Epithelial cell of esophagus (primary cell): ENCODE results near the gene HS6ST1.

Experiments
- DNase-seq: peaks from one replicate; pipeline ENCODE4 v3.0.0; 2010; ENCODE audit warnings: low read depth
- H3K4me3 ChIP-seq: 2 replicates; pipeline ENCODE4 v1.5.1; 2011; ENCODE audit warnings: mild to moderate bottlenecking, low read length, control low read depth
- CTCF ChIP-seq: IDR thresholded peaks from 2 replicates; pipeline ENCODE4 v1.5.1; 2011; ENCODE audit warnings: low read depth, mild to moderate bottlenecking, low read length, control low read depth, inconsistent platforms; ENCODE audit not compliant: insufficient read depth; ENCODE audit errors: missing control alignments

HS6ST1 gene

GRCh38 chr2:128313091-128313836, 5.4 kb downstream of the HS6ST1 start:
- peak; percentile 36 for DNase-seq
- H3K4me3 ChIP-seq: no peak overlapping the region
- TF ChIP-seq CTCF: peak; percentile 55

GRCh38 chr2:128312411-128312810, 6.3 kb downstream of the HS6ST1 start:
- H3K4me3 ChIP-seq: no peak overlapping the region
- no peak for TF ChIP-seq CTCF
- no peak for DNase-seq

- DNase-seq: no peak
- no peak overlapping the region for H3K4me3 ChIP-seq
- TF ChIP-seq CTCF: no peak
Observed at GRCh38 chr2:128311755-128312341, 6.8 kb downstream of the HS6ST1 start.

- no peak for DNase-seq
- H3K4me3 ChIP-seq: no peak overlapping the region
- no peak for TF ChIP-seq CTCF
Observed at GRCh38 chr2:128311216-128311754, 7.4 kb downstream of the HS6ST1 start.

GRCh38 chr2:128310761-128311160, 7.9 kb downstream of the HS6ST1 start:
- DNase-seq: no peak
- no peak for TF ChIP-seq CTCF
- H3K4me3 ChIP-seq: no peak overlapping the region

- no peak overlapping the region for H3K4me3 ChIP-seq
- no peak for DNase-seq
- TF ChIP-seq CTCF: no peak
Observed at GRCh38 chr2:128310094-128310716, 8.5 kb downstream of the HS6ST1 start.
